ENCODE data around the gene HPCAL1.

The HPCAL1 gene

GRCh38 chr2:10471955-10472354 lies 169.3 kb downstream of the HPCAL1 start:
- in situ Hi-C loops (cut with HindIII; ENCODE audit: low pct_ligation_motif_present, low sequenced_read_pairs), result no loop called here
- no peak overlapping the region for H3K4me3 ChIP-seq (ENCODE audit: low read depth, low read length)
- no peaks in the 10 kb centered on the region for H3K36me3 ChIP-seq (replicated peaks)
- no peaks in the 10 kb centered on the region for H3K27me3 ChIP-seq (replicated peaks)
- no peak for TF ChIP-seq CTCF (IDR thresholded peaks at IDR 0.05; ENCODE audit: low read depth, low read length, missing control alignments)
- no peak overlapping the region for H3K27ac ChIP-seq
- DNase-seq, result no peak

- no peaks in the 10 kb centered on the region for H3K27me3 ChIP-seq (replicated peaks)
- H3K36me3 ChIP-seq (replicated peaks), result no peaks in the 10 kb centered on the region
- in situ Hi-C loops (cut with HindIII; ENCODE audit: low pct_ligation_motif_present, low sequenced_read_pairs), result no loop called here
- no peak for TF ChIP-seq CTCF (IDR thresholded peaks at IDR 0.05; ENCODE audit: low read depth, low read length, missing control alignments)
- DNase-seq, result no peak
- H3K4me3 ChIP-seq (ENCODE audit: low read depth, low read length), result no peak overlapping the region
- H3K27ac ChIP-seq, result no peak overlapping the region
Observed at GRCh38 chr2:10473121-10473756, 170.5 kb downstream of the HPCAL1 start.

- Histone ChIP-seq H3K27me3 (replicated peaks) (no peaks in the 10 kb centered on the region), H3K4me3 (ENCODE audit: low read depth, low read length) (no peak overlapping the region), H3K27ac (no peak overlapping the region), H3K36me3 (replicated peaks) (no peaks in the 10 kb centered on the region)
- in situ Hi-C loops (cut with HindIII; ENCODE audit: low pct_ligation_motif_present, low sequenced_read_pairs), result no loop called here
- TF ChIP-seq CTCF (IDR thresholded peaks at IDR 0.05; ENCODE audit: low read depth, low read length, missing control alignments), result no peak
- DNase-seq, result no peak
Observed at GRCh38 chr2:10475221-10475722, 172.6 kb downstream of the HPCAL1 start.

GRCh38 chr2:10475811-10476660 lies 173.3 kb downstream of the HPCAL1 start:
- no peak for TF ChIP-seq CTCF (IDR thresholded peaks at IDR 0.05; ENCODE audit: low read depth, low read length, missing control alignments)
- Histone ChIP-seq H3K27ac (no peak overlapping the region), H3K27me3 (replicated peaks) (no peaks in the 10 kb centered on the region), H3K4me3 (ENCODE audit: low read depth, low read length) (no peak overlapping the region), H3K36me3 (replicated peaks) (no peaks in the 10 kb centered on the region)
- DNase-seq, result no peak
- in situ Hi-C loops (cut with HindIII; ENCODE audit: low pct_ligation_motif_present, low sequenced_read_pairs), result no loop called here

GRCh38 chr2:10476723-10477442 lies 174.2 kb downstream of the HPCAL1 start:
- TF ChIP-seq CTCF (IDR thresholded peaks at IDR 0.05; ENCODE audit: low read depth, low read length, missing control alignments), result no peak
- Histone ChIP-seq H3K36me3 (replicated peaks) (no peaks in the 10 kb centered on the region), H3K27me3 (replicated peaks) (no peaks in the 10 kb centered on the region), H3K4me3 (ENCODE audit: low read depth, low read length) (no peak overlapping the region), H3K27ac (no peak overlapping the region)
- in situ Hi-C loops (cut with HindIII; ENCODE audit: low pct_ligation_motif_present, low sequenced_read_pairs), result no loop called here
- DNase-seq, result no peak

All from brain microvascular endothelial cell (primary cell).